Heart right ventricle (tissue), 16 donors: ENCODE data around the gene INPP5A. TPM values are rescaled to one million over a fixed set of nuclear protein-coding genes. Genes with fewer than 3 reads are reported as not detected.

Experiments
- ATAC-seq, 8 donors: fragments of 200-7000 bp; cut with Tn5 transposase; one replicate each; pipeline ENCODE4 v1.9.1; 2020; ENCODE audit warnings: mild to moderate bottlenecking in 8 of 8, moderate library complexity in 8 of 8, moderate number of reproducible peaks in 1 of 8
- DNase-seq, 2 donors: peaks; one replicate each; pipeline ENCODE4 v3.0.0-alpha.2; 2020
- H3K27ac ChIP-seq, 10 donors: fragments of 200-600 bp; sonication (generic) in 2 of 10; one replicate each; pipeline versions ENCODE4 v1.5.0 to v1.8.0; 2020 to 2022; ENCODE audit warnings: mild to moderate bottlenecking in 3 of 10
- H3K27me3 ChIP-seq, 7 donors: fragments of 200-600 bp; one replicate each; pipeline ENCODE4 v1.8.0; 2021 to 2022; ENCODE audit warnings: mild to moderate bottlenecking in 2 of 7
- H3K36me3 ChIP-seq, 9 donors: fragments of 200-600 bp; sonication (generic) in 1 of 9; one replicate each; pipeline versions ENCODE4 v1.5.0 to v1.8.0; 2020 to 2022; ENCODE audit warnings: mild to moderate bottlenecking in 2 of 9
- H3K4me1 ChIP-seq, 9 donors: fragments of 200-600 bp; sonication (generic) in 1 of 9; one replicate each; pipeline versions ENCODE4 v1.5.0 to v1.8.0; 2020 to 2022; ENCODE audit warnings: mild to moderate bottlenecking in 4 of 9
- H3K4me3 ChIP-seq, 10 donors: fragments of 200-600 bp; sonication (generic) in 2 of 10; one replicate each; pipeline versions ENCODE4 v1.5.0 to v1.8.0; 2020 to 2022; ENCODE audit warnings: mild to moderate bottlenecking in 7 of 10, moderate library complexity in 2 of 10
- H3K9me3 ChIP-seq, 11 donors: fragments of 200-600 bp in 10 of 11; sonication (generic) in 2 of 11; one replicate each; pipeline versions ENCODE4 v1.5.0 to v1.8.0; 2013 to 2022; ENCODE audit warnings: mild to moderate bottlenecking in 2 of 11, control low read depth in 1 of 11, moderate library complexity in 1 of 11
- WGBS, 2 donors: extraction: QIAGEN DNeasy Blood & Tissue Kit; methylation state at CpG; one replicate each; pipeline ENCODE4 v1.1.7; 2013; ENCODE audit warnings: inconsistent platforms in 1 of 2; 5-methylcytosine and 5-hydroxymethylcytosine counted together
- intact Hi-C, 10 donors: fragments of 100-400 bp; cut with DNase I; formaldehyde crosslinking; loops; one replicate each; pipeline versions ENCODE4 v1.11.1 to v1.14.2; 2022
- polyA plus RNA-seq, 2 donors: library from polyadenylated mRNA; stranded (reverse); fragments of 200-250 nt; gene quantifications; one replicate each; pipeline ENCODE4 v1.2.3, GENCODE V29; 2013
- total RNA-seq, 10 donors: library from RNA; stranded (reverse); fragmentation: NEBNext Ultra II Directional in 3 of 10; extraction: Animal tissue kit (Norgen Biotek cat#: 25700) in 3 of 10; gene quantifications; one replicate each; pipeline versions ENCODE4 v1.2.1 to v1.2.4, GENCODE V29; 2021 to 2023
- TF ChIP-seq, protein P1 (sequence below), 9 donors: fragments of 200-600 bp; sonication (generic) in 2 of 9; IDR thresholded peaks; one replicate each; pipeline versions ENCODE4 v1.5.0 to v1.8.0; 2021 to 2022; ENCODE audit warnings: antibody characterized with exemption in 9 of 9, mild to moderate bottlenecking in 5 of 9, moderate library complexity in 1 of 9
- donor health status: Arrhythmogenic right ventricular cardiomyopathy.
- donor health status: ischemic (EF 13 %, LVEDD 7.1; RV severe dilation, severe dysfunction).
- donor health status: healthy with polysubstance abuse.
- donor health status: DM: no; HTN: yes; CAD: no.
- donor health status: DM: no; HTN: no; CAD: no.
- donor health status: ischemic (EF 25% LVEDD 6.9; RV normal size, moderate dysfunction).
- donor health status: ischemic (EF 25% LVEDD 5.7; RV mildly dilated, moderate dysfunction).
- donor health status: healthy.
- donor health status: DM: yes; HTN: yes; CAD: no.
- donor health status: Ischemic cardiomyopathy.
- donor health status: ischemic (EF 35%, LVEDD 5.7; RV mildly dilated, moderate dysfunction).
- donor health status: nonischemic (EF 11% LVEDD 7.7; RV severe dilation, severe dysfunction).
- donor health status: DM: yes; HTN: yes; CAD: no.
- donor health status: PGD.
- donor health status: ischemic (EF 29% LVEDD 5.4; RV normal size, mild dysfunction).
- donor health status: nonischemic (EF 23%, LVEDD 6.1; RV moderate dilation, normal function).

Gene INPP5A
- total and polyA plus RNA-seq, 12 donors, result 30.4 to 122 (median 106) TPM

DNA sequence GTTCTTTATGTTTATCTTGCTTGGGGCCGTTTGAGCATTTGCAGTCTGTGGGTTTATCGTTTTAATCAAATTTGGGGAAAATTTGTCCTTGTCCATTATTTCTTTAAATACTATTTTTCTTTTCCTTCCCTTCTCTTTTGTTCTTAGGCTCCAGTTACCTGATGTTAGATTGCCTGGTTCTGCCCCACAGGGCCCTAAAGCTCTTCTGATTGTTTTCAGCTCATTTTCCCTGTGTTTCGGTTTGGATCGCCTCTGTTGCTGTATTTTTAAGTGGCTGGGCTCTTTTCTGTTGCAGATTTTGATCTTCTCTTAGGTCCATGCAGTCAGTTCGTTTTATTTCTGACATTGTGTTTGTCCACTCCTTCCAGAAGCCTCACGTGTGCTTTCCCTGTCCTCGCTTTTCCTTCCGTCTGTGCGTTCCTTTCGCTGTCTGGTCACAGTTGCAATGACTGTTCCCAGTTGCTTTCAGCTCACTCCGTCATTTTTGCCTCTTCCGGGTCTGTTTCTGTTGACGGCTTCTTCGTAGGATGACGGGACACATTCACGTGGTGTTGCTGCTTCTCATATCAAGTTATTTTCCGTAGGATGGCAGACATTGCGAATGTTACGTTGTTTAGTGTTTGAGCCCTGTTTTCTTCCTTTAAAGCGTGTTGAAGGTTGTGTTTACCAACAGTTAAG lies 111.4 kb downstream of the INPP5A start:
- no peak overlapping the region for H3K27ac ChIP-seq

DNA sequence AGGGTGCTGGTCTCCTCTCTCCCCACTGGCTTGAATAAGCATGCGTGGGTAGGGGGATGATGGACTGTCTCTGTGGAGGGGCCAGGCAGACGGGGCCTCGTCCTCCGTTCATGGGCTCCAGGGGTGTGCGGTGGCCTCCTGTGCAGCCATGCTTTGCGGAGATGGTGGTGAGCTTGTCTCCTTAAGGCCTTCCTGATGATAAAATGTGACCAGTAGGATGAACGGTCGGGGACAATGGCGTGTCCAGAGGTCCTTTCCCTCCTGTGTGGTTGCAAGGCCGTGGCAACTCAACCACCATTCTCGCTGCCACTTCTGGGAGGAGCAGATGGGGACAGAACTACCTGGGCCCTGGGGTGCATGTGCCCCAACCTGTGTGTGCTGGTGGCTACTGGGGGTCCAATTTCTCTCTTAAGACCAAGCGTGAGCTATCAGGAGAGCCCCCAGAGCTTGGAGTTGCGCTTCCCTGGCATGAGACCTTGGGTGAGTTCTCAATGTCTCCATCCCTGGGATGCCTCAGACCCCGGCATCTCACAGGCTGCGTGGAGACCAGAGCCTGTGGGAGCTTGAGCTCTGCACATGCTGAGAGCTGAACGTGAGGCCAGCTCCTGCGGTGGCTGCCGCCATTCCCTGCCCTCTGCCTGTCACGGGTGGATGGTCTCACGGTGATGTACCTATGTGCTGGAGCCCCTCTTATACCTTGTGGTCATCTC lies 112.2 kb downstream of the INPP5A start:
- Histone ChIP-seq H3K36me3 (peaks cover 0 to 70% (median 18%) of the 10 kb centered on the region in 9 donors), H3K9me3 (no peaks in the 10 kb centered on the region), H3K27me3 (no peaks in the 10 kb centered on the region), H3K4me3 (no peak overlapping the region), H3K27ac (no peak overlapping the region), H3K4me1 (peaks cover 0 to 7% (median 0%) of the 10 kb centered on the region in 9 donors)
- ATAC-seq (no peak), DNase-seq (no peak)
- WGBS, 2 donors, result 96% methylated on average over 20 of the region's 20 CpGs
- TF ChIP-seq, protein P1, sequence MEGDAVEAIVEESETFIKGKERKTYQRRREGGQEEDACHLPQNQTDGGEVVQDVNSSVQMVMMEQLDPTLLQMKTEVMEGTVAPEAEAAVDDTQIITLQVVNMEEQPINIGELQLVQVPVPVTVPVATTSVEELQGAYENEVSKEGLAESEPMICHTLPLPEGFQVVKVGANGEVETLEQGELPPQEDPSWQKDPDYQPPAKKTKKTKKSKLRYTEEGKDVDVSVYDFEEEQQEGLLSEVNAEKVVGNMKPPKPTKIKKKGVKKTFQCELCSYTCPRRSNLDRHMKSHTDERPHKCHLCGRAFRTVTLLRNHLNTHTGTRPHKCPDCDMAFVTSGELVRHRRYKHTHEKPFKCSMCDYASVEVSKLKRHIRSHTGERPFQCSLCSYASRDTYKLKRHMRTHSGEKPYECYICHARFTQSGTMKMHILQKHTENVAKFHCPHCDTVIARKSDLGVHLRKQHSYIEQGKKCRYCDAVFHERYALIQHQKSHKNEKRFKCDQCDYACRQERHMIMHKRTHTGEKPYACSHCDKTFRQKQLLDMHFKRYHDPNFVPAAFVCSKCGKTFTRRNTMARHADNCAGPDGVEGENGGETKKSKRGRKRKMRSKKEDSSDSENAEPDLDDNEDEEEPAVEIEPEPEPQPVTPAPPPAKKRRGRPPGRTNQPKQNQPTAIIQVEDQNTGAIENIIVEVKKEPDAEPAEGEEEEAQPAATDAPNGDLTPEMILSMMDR (IDR thresholded peaks at IDR 0.05), result no peak
- intact Hi-C loops, result loop anchor here in 4 of 10 donors (10.0 kb wide), 4 partner anchors 135 to 425 kb away; partner anchors contain the start of gene NKX6-2 (in 2 of the 4)

More for the DNA sequence above, 111.4 kb downstream of the INPP5A start:
- DNase-seq (no peak), ATAC-seq (no peak)
- no peak overlapping the region for H3K4me3 ChIP-seq
- peaks cover 0 to 6% (median 0%) of the 10 kb centered on the region in 9 donors for H3K4me1 ChIP-seq
- peaks cover 0 to 67% (median 18%) of the 10 kb centered on the region in 9 donors for H3K36me3 ChIP-seq
- intact Hi-C loops, result loop anchor here in 3 of 10 donors (10.0 kb wide), 2 partner anchors 264 to 424 kb away; no protein-coding TSS in a partner anchor
- H3K9me3 ChIP-seq, result no peaks in the 10 kb centered on the region
- TF ChIP-seq, protein P1 (IDR thresholded peaks at IDR 0.05), result no peak
- WGBS, 2 donors, result 93 to 95% methylated on average over 20 of the region's 20 CpGs
- no peaks in the 10 kb centered on the region for H3K27me3 ChIP-seq

DNA sequence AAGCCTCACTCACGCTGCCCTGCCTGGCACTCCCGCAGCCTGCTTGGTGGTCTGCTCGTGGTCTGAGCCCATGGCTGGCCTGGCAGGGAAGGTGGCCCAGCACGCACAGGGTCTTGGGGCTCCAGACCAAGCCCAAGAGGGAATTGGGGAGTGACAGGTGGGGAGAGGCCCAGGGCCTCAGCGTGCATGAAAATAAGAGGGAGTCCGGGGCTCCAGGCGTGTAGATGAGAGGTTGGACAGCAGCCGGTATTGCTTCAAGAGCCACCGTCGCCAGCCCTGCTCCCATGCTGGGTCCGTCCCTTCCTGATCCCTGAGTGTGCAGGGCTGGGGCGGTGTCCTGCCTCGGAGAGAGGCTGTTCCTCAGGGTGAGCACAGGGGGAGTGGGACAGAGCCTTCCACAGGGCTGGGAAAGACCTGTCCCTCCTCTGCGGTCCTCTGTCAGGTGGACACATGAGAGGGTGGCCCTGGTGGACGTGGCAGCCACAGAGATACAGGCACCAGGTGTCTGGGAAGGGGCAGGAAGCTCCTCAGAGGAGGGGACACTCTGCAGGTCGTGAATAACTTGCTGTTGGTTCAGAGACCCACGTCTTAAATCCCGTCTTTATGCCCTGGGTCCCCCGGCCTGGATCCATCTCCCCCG lies 113.1 kb downstream of the INPP5A start:
- peaks cover 0 to 77% (median 18%) of the 10 kb centered on the region in 9 donors for H3K36me3 ChIP-seq
- 95% methylated on average over 20 of the region's 20 CpGs for WGBS, 2 donors
- DNase-seq (no peak), ATAC-seq (no peak)
- peaks cover 0 to 10% (median 0%) of the 10 kb centered on the region in 9 donors for H3K4me1 ChIP-seq
- intact Hi-C loops, result loop anchor here in 3 of 10 donors (10.0 kb wide), 2 partner anchors 134 to 144 kb away; partner anchors contain the start of gene NKX6-2 (in 2 of the 3)
- H3K9me3 ChIP-seq, result no peaks in the 10 kb centered on the region
- H3K27me3 ChIP-seq, result no peaks in the 10 kb centered on the region
- no peak overlapping the region for H3K4me3 ChIP-seq
- no peak overlapping the region for H3K27ac ChIP-seq
- TF ChIP-seq, protein P1 (IDR thresholded peaks at IDR 0.05), result no peak

DNA sequence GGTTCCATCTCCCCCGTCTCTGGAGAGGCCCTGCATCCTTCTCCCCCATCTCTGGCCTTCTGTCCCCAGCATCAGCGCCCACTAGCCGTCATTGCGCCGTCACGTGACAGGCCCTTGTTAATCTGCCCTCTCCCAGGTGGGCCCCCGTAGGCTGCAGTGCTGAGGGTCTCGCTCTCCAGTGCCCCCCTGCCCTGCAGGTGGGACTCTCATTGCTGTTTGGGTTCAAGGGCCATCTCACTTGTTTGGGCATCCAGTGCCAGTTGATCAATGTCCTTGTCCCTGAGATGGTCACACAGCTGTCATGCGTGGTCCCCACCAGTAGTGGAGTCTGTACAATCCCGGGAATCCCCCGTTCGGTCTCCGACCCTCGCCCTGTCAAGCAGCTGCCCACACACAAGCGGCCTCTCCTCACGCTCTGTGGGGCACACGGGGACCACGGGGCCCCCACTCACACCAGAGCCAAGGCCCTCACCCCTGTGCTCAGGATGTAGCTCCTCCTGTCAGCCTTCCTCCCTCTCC lies 114.0 kb downstream of the INPP5A start:
- Histone ChIP-seq H3K27me3 (no peaks in the 10 kb centered on the region), H3K4me1 (peaks cover 0 to 10% (median 0%) of the 10 kb centered on the region in 9 donors), H3K27ac (no peak overlapping the region), H3K4me3 (no peak overlapping the region), H3K9me3 (no peaks in the 10 kb centered on the region), H3K36me3 (peaks cover 0 to 73% (median 18%) of the 10 kb centered on the region in 9 donors)
- DNase-seq (no peak), ATAC-seq (no peak)
- TF ChIP-seq, protein P1 (IDR thresholded peaks at IDR 0.05), result no peak
- WGBS, 2 donors, result 94 to 95% methylated on average over 18 of the region's 18 CpGs
- intact Hi-C loops, result loop anchor here in 3 of 10 donors (10.0 kb wide), 2 partner anchors 133 to 143 kb away; partner anchors contain the start of gene NKX6-2 (in 2 of the 3)
